Osteoblast (primary cell): ENCODE measurements around the gene CERKL. TPM values are rescaled to one million over a fixed set of nuclear protein-coding genes. Genes with fewer than 3 reads are reported as not detected.

Experiments
- DNase-seq: peaks from one replicate; pipeline ENCODE4 v3.0.0; 2011; ENCODE audit warnings: low spot score, mixed read lengths; ENCODE audit not compliant: insufficient read length; ENCODE audit errors: missing footprints
- H2AFZ ChIP-seq: 2 replicates; pipeline ENCODE4 v1.6.0; 2011; ENCODE audit warnings: mild to moderate bottlenecking, low read length
- H3K27ac ChIP-seq: 2 replicates; pipeline ENCODE4 v1.5.1; 2011; ENCODE audit warnings: mild to moderate bottlenecking, low read depth, low read length, moderate library complexity
- H3K27me3 ChIP-seq: 2 replicates; pipeline ENCODE4 v1.6.0; 2012; ENCODE audit warnings: mild to moderate bottlenecking, control low read depth, inconsistent platforms, low read length, moderate library complexity; ENCODE audit not compliant: insufficient read depth
- H3K36me3 ChIP-seq: 2 replicates; pipeline ENCODE4 v1.5.1; 2011; ENCODE audit warnings: mild to moderate bottlenecking, low read length, control low read depth, moderate library complexity; ENCODE audit not compliant: insufficient read depth
- H3K4me1 ChIP-seq: 2 replicates; pipeline ENCODE4 v1.5.1; 2011; ENCODE audit warnings: mild to moderate bottlenecking, low read length, control low read depth, moderate library complexity; ENCODE audit not compliant: insufficient read depth
- H3K4me2 ChIP-seq: 2 replicates; pipeline ENCODE4 v1.6.0; 2011; ENCODE audit warnings: mild to moderate bottlenecking, low read length; ENCODE audit not compliant: insufficient read depth
- H3K4me3 ChIP-seq: fragments of 200-600 bp; sonication (generic); 3 replicates; pipeline ENCODE4 v1.5.1; 2012; ENCODE audit warnings: mild to moderate bottlenecking, low read length, inconsistent platforms; ENCODE audit not compliant: insufficient read depth
- H3K79me2 ChIP-seq: 2 replicates; pipeline ENCODE4 v1.6.0; 2012; ENCODE audit warnings: mild to moderate bottlenecking, low read length, control low read depth, inconsistent platforms; ENCODE audit not compliant: insufficient read depth
- H3K9me3 ChIP-seq: 2 replicates; pipeline ENCODE4 v1.5.1; 2011; ENCODE audit warnings: low read depth, low read length, control low read depth
- H4K20me1 ChIP-seq: 2 replicates; pipeline ENCODE4 v1.6.0; 2012; ENCODE audit warnings: mild to moderate bottlenecking, low read length, control low read depth; ENCODE audit not compliant: insufficient read depth
- CTCF ChIP-seq: IDR thresholded peaks from 2 replicates; pipeline ENCODE4 v1.5.1; 2011; ENCODE audit warnings: mild to moderate bottlenecking, low read depth, low read length, moderate library complexity; ENCODE audit errors: extremely low read depth
- total RNA-seq: library from RNA; depleted of rRNA; stranded (reverse); fragments of >200 nt; gene quantifications from 2 replicates; pipeline ENCODE4 v1.2.3, GENCODE V29; 2012

Gene CERKL
- total RNA-seq, 1 donor = not detected

GRCh38 chr2:181500201-181500600 lies 156.7 kb downstream of the CERKL start:
- Histone ChIP-seq H4K20me1 (no peaks in the 10 kb centered on the region), H3K4me2 (no peak overlapping the region), H3K79me2 (no peaks in the 10 kb centered on the region), H2AFZ (no peak overlapping the region), H3K36me3 (no peaks in the 10 kb centered on the region), H3K4me1 (no peaks in the 10 kb centered on the region), H3K9me3 (no peaks in the 10 kb centered on the region), H3K27me3 (no peaks in the 10 kb centered on the region), H3K27ac (no peak overlapping the region), H3K4me3 (no peak overlapping the region)
- DNase-seq = no peak
- TF ChIP-seq CTCF = no peak

- no peak overlapping the region for H3K4me3 ChIP-seq
- H3K27ac ChIP-seq = no peak overlapping the region
- no peaks in the 10 kb centered on the region for H3K4me1 ChIP-seq
- no peaks in the 10 kb centered on the region for H3K79me2 ChIP-seq
- no peaks in the 10 kb centered on the region for H3K9me3 ChIP-seq
- TF ChIP-seq CTCF = no peak
- H4K20me1 ChIP-seq = no peaks in the 10 kb centered on the region
- no peak overlapping the region for H2AFZ ChIP-seq
- H3K27me3 ChIP-seq = no peaks in the 10 kb centered on the region
- no peak for DNase-seq
- H3K36me3 ChIP-seq = no peaks in the 10 kb centered on the region
- H3K4me2 ChIP-seq = no peak overlapping the region
These were observed 157.7 kb downstream of the CERKL start for GRCh38 chr2:181499231-181499630.

Other genes with a start within 250 kb of the CERKL start
- 5.3 and 9.0 TPM in 2 replicates for gene ITGA4, start 199.7 kb downstream of the CERKL start, total RNA-seq
- not detected in 2 replicates for gene NEUROD1, start 23.4 kb upstream of the CERKL start, total RNA-seq
- 99.6 and 108 TPM in 2 replicates for gene ITPRID2, start 234.6 kb upstream of the CERKL start, total RNA-seq